Neural cell (in vitro differentiated cells): ENCODE data around the gene FBXL20.

ENCODE experiments used
- CTCF ChIP-seq: fragments of 450-650 bp; IDR thresholded peaks from 2 replicates; pipeline ENCODE4 v1.5.1; 2014; ENCODE audit warnings: antibody characterized with exemption, mild to moderate bottlenecking, moderate library complexity; ENCODE audit not compliant: poor library complexity, severe bottlenecking
- EZH2 ChIP-seq: fragments of 200-600, 300-800 bp; shearing (Covaris generic), sonication (generic); IDR thresholded peaks from 2 replicates; pipeline ENCODE4 v1.6.1; 2014; ENCODE audit warnings: antibody characterized with exemption, low read length, borderline replicate concordance, mild to moderate bottlenecking; ENCODE audit not compliant: insufficient read depth, poor library complexity, severe bottlenecking

DNA sequence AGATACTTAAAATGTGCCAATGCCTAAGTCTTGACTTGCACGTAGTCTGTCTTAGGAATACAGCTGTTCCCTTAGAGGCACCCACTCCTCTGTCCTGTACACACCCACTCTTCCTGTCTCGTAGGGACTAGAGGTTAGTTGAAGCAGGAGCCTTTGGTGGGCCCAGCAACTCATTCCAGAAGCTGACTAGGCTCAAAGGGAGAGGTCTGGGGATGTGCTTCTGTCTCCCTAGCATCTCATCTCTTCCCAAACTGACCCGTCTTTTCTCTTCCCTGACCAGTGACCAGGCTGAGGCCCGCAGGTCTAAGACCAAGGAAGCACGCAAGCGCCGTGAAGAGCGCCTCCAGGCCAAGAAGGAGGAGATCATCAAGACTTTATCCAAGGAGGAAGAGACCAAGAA, 197.2 kb downstream of the FBXL20 start:
- TF ChIP-seq CTCF (no peak), EZH2 (no peak)
